SH-SY5Y (cell line): ENCODE results near the gene MYH7B.

Experiments
- GATA2 ChIP-seq: IDR thresholded peaks from 2 replicates; pipeline ENCODE4 v1.6.1; 2011; ENCODE audit warnings: mild to moderate bottlenecking, low read depth, low read length
- GATA3 ChIP-seq: IDR thresholded peaks from 2 replicates; pipeline ENCODE4 v1.6.1; 2011; ENCODE audit warnings: low read depth, mild to moderate bottlenecking, low read length, moderate library complexity

DNA sequence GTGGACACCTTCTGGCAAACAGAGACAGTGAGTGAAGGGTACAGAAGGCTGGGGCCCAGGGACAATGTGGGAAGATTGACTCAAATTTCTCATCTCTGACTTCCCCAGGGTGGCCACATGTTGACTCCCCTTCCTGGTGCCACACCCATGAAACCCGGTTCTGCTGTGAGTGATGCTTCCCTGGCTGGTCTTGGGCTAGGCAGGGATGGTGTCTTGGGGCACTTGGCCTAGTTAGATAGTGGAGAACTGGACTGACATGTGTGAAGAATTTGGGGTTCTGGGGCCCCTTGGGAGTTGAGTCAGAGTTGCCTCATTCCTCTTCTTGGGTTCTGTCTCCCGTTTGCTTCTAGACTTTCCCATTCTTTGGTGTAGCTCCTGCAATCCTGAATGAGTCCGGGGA, 34.2 kb upstream of the MYH7B start:
- TF ChIP-seq GATA2 (no peak), GATA3 (no peak)
